K562 (cell line): ENCODE measurements around the gene CD19. TPM values are rescaled to one million over a fixed set of nuclear protein-coding genes. Genes with fewer than 3 reads are reported as not detected.
A peak's percentile ranks its signal among the peaks of the same experiment; 100 is the strongest.

Source experiments
- ATF1 ChIP-seq, 2 experiments: fragments of 450-650 bp in 1 of 2; IDR thresholded peaks; 2 replicates each; pipeline ENCODE4 v1.6.1; 2016; ENCODE audit warnings: missing compliant biosample characterization in 1 of 2, missing genetic modification characterization in 1 of 2
- ATF7 ChIP-seq: fragments of 450-650 bp; IDR thresholded peaks from 2 replicates; pipeline ENCODE4 v1.7.1; 2014; ENCODE audit warnings: mild to moderate bottlenecking, moderate library complexity
- BDP1 ChIP-seq: IDR thresholded peaks from 3 replicates; pipeline ENCODE4 v1.6.1; 2011; ENCODE audit not compliant: insufficient read length, insufficient read depth
- BRD4 ChIP-seq: fragments of 200-600 bp; sonication (generic); IDR thresholded peaks from 2 replicates; pipeline ENCODE4 v1.6.1; 2017; ENCODE audit warnings: inconsistent platforms
- CBX5 ChIP-seq: IDR thresholded peaks from 2 replicates; pipeline ENCODE4 v1.6.1; 2014; ENCODE audit warnings: low read depth, borderline replicate concordance
- CCAR2 ChIP-seq: fragments of 200-400 bp; formaldehyde crosslinking; IDR thresholded peaks from 2 replicates; pipeline ENCODE4 v1.6.1; 2017; ENCODE audit warnings: mild to moderate bottlenecking, low read depth, low read length
- FOSL1 ChIP-seq: fragments of 200-800 bp; sonication (Bioruptor generic); conservative IDR thresholded peaks from 2 replicates; pipeline ENCODE4 v1.6.1; 2016; ENCODE audit warnings: missing genetic modification characterization, missing compliant biosample characterization
- FOXA1 ChIP-seq: fragments of 450-650 bp; IDR thresholded peaks from 2 replicates; pipeline ENCODE4 v1.6.1; 2016; ENCODE audit warnings: mild to moderate bottlenecking, borderline replicate concordance
- GABPA ChIP-seq: fragments of 200-800 bp; sonication (Bioruptor generic); conservative IDR thresholded peaks from 2 replicates; pipeline ENCODE4 v1.6.1; 2016; ENCODE audit warnings: low read depth, missing genetic modification characterization, missing compliant biosample characterization
- HCFC1 ChIP-seq: IDR thresholded peaks from 2 replicates; pipeline ENCODE4 v1.6.1; 2012; ENCODE audit warnings: low read depth, low read length, improper control_type of control experiment
- MAFF ChIP-seq: IDR thresholded peaks from 2 replicates; pipeline ENCODE4 v1.6.1; 2012; ENCODE audit warnings: low read length, improper control_type of control experiment
- NR2C1 ChIP-seq, 2 experiments: fragments of 450-650 bp; IDR thresholded peaks; 2 replicates each; pipeline ENCODE4 v1.6.1; 2017; ENCODE audit warnings: mild to moderate bottlenecking in 2 of 2, antibody characterized with exemption in 1 of 2, inconsistent platforms in 1 of 2, missing compliant biosample characterization in 1 of 2, missing genetic modification characterization in 1 of 2
- NR2C2 ChIP-seq, 2 experiments: fragments of 200-800 bp in 1 of 2; sonication (Bioruptor generic) in 1 of 2; sonication (generic) in 1 of 2; formaldehyde crosslinking in 1 of 2; IDR thresholded peaks; 2 replicates each; pipeline versions ENCODE4 v1.6.1 to v1.8.0; 2016 to 2022; ENCODE audit warnings: mild to moderate bottlenecking in 1 of 2, missing compliant biosample characterization in 1 of 2, missing genetic modification characterization in 1 of 2, missing genetic modification reagents in 1 of 2
- RFX1 ChIP-seq: fragments of 450-650 bp; IDR thresholded peaks from 2 replicates; pipeline ENCODE4 v1.6.1; 2016; ENCODE audit warnings: mild to moderate bottlenecking, moderate library complexity
- RHOXF2B ChIP-seq: fragments of 250-450 bp; sonication (Bioruptor Pico); conservative IDR thresholded peaks from 2 replicates; pipeline ENCODE4 v1.5.1; 2021
- SMARCA4 ChIP-seq: fragments of 450-650 bp; IDR thresholded peaks from 2 replicates; pipeline ENCODE4 v1.6.1; 2016
- TAF7 ChIP-seq: fragments of 450-650 bp; IDR thresholded peaks from 2 replicates; pipeline ENCODE4 v1.6.1; 2016; ENCODE audit warnings: missing genetic modification characterization, missing compliant biosample characterization
- ZC3H8 ChIP-seq: fragments of 450-650 bp; IDR thresholded peaks from 2 replicates; pipeline ENCODE4 v1.6.1; 2017
- ZNF764 ChIP-seq: fragments of 250-450 bp; sonication (Bioruptor Pico); IDR thresholded peaks from 2 replicates; pipeline ENCODE4 v1.4.0; 2020; ENCODE audit warnings: low read depth, mild to moderate bottlenecking, moderate library complexity
- ZSCAN29 ChIP-seq: fragments of 450-650 bp; IDR thresholded peaks from 2 replicates; pipeline ENCODE4 v1.6.1; 2017
- ZSCAN32 ChIP-seq: fragments of 450-650 bp; formaldehyde crosslinking; IDR thresholded peaks from 2 replicates; pipeline ENCODE4 v1.4.0; 2020; ENCODE audit warnings: mild to moderate bottlenecking, moderate library complexity
- polyA plus RNA-seq, 8 experiments: library from polyadenylated mRNA; depleted of rRNA in 4 of 8; stranded (reverse) in 5 of 8; unstranded in 3 of 8; fragments of >200 nt; fragmentation: Nextera tagmentation in 2 of 8; fragmentation: Illumina TruSeq in 1 of 8; extraction: Ambion mirVana in 2 of 8; extraction: Trizol in 1 of 8; gene quantifications; 2 replicates each; pipeline versions ENCODE4 v1.2.1 to v1.2.3, GENCODE V29; 2011 to 2014; ENCODE audit warnings: inconsistent platforms in 1 of 8, missing spikeins in 1 of 8
- total RNA-seq, 7 experiments: library from RNA; depleted of rRNA in 6 of 7; stranded (reverse); fragments of >200 nt in 6 of 7; fragmentation: Illumina TruSeq in 2 of 7; extraction: Trizol in 2 of 7; gene quantifications; 2 replicates each; pipeline versions ENCODE4 v1.2.1 to v1.2.3, GENCODE V29; 2011 to 2021; ENCODE audit warnings: low replicate concordance in 1 of 7
- TF ChIP-seq, protein P1 (sequence below): fragments of 250-450 bp; sonication (Bioruptor Pico); IDR thresholded peaks from 2 replicates; pipeline ENCODE4 v1.8.0; 2021; ENCODE audit warnings: moderate library complexity, mild to moderate bottlenecking, inconsistent platforms
- TF ChIP-seq, protein P2 (sequence below): IDR thresholded peaks from 2 replicates; pipeline ENCODE4 v1.6.1; 2011; ENCODE audit warnings: borderline replicate concordance, low read depth, mild to moderate bottlenecking, moderate library complexity, low read length; ENCODE audit not compliant: insufficient read depth, poor library complexity, severe bottlenecking
- TF ChIP-seq, protein P3 (sequence below): fragments of 200-400 bp; formaldehyde crosslinking; IDR thresholded peaks from 2 replicates; pipeline ENCODE4 v1.6.1; 2017; ENCODE audit warnings: mild to moderate bottlenecking, low read depth, low read length, moderate library complexity

CD19 gene
- total and polyA plus RNA-seq, 9 of the 15 experiments (the other 6 are each of a cell fraction or from before 2014, with no cell fraction given): 0.27 to 3.7 (median 2.0) TPM; not detected in 1

DNA sequence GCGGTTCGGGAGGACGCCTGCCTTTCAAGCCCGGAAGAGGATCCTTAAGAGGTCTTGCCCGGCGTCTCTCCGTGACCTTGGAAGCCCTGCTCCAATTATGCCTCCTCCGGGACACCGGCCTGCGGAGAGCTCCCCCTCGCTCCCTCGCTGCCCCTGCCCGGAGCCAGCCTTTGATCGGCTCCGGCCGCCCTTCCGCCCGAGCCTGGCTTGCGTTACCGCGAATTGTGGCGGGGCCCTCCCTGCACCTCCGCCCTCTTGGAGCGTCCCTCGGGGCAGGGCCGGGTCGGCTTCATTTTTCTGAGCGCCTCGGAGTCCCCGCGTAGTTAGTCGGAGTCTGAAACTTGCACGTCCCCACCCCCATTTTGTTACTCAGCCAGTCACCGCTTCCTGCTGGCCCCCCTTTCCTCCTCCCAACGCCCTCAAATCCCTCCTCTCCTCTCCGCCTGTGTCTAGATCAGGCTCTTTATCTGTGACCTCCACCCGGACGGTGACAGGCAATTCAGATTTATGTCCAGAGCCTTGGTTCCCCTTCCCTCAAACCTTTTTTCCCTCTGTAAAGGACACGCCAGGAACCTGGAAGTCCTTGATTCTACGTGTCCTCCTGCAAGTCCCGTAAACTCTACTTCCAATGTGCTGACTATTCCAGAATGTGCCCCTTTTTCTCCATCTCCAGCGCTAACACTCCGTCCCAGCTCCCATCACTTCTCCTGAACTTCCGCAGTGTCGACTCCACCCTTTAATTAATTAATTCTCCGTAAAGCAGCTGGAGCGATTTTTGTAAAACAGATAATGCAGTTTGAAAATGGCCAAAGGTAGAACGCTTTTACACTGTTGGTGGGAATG, 6.2 kb upstream of the CD19 start (continued):
- TF ChIP-seq, protein P1, sequence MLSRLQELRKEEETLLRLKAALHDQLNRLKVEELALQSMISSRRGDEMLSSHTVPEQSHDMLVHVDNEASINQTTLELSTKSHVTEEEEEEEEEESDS (CRISPR knock-in tag): no peak
- peak; percentile 97 for TF ChIP-seq SMARCA4
- no peak for TF ChIP-seq ZSCAN29
- peak; percentile 66; the same call in 1 of the 2 replicates for TF ChIP-seq ZSCAN32
- TF ChIP-seq MAFF: peak; percentile 19; the same call in 1 of the 2 replicates
- no peak for TF ChIP-seq ATF1 (CRISPR knock-in tag; IDR thresholded peaks at IDR 0.05)
- TF ChIP-seq ATF1 (tag; IDR thresholded peaks at IDR 0.05): peak; percentile 58
- no peak for TF ChIP-seq FOXA1
- TF ChIP-seq CBX5: no peak
- TF ChIP-seq FOSL1 (tag): peak; percentile 70
- no peak for TF ChIP-seq ZC3H8
- peak; percentile 65; the same call in 1 of the 2 replicates for TF ChIP-seq TAF7
- TF ChIP-seq NR2C1 (IDR thresholded peaks at IDR 0.05): peak; percentile 31; the same call in 1 of the 2 replicates
- peak; percentile 52; the same call in 1 of the 2 replicates for TF ChIP-seq NR2C1 (tag; IDR thresholded peaks at IDR 0.05)
- TF ChIP-seq RHOXF2B (CRISPR knock-in tag): peak; percentile 87; the same call in 1 of the 2 replicates
- no peak; the same call in 1 of the 2 replicates for TF ChIP-seq NR2C2 (CRISPR knock-in tag; IDR thresholded peaks at IDR 0.05)
- peak; percentile 79 for TF ChIP-seq NR2C2 (tag; IDR thresholded peaks at IDR 0.05)
- TF ChIP-seq RFX1: no peak
- no peak for TF ChIP-seq ZNF764
- TF ChIP-seq, protein P2, sequence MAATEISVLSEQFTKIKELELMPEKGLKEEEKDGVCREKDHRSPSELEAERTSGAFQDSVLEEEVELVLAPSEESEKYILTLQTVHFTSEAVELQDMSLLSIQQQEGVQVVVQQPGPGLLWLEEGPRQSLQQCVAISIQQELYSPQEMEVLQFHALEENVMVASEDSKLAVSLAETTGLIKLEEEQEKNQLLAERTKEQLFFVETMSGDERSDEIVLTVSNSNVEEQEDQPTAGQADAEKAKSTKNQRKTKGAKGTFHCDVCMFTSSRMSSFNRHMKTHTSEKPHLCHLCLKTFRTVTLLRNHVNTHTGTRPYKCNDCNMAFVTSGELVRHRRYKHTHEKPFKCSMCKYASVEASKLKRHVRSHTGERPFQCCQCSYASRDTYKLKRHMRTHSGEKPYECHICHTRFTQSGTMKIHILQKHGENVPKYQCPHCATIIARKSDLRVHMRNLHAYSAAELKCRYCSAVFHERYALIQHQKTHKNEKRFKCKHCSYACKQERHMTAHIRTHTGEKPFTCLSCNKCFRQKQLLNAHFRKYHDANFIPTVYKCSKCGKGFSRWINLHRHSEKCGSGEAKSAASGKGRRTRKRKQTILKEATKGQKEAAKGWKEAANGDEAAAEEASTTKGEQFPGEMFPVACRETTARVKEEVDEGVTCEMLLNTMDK: no peak
- peak; percentile 83 for TF ChIP-seq GABPA (tag)
- TF ChIP-seq CCAR2: no peak
- TF ChIP-seq, protein P3, sequence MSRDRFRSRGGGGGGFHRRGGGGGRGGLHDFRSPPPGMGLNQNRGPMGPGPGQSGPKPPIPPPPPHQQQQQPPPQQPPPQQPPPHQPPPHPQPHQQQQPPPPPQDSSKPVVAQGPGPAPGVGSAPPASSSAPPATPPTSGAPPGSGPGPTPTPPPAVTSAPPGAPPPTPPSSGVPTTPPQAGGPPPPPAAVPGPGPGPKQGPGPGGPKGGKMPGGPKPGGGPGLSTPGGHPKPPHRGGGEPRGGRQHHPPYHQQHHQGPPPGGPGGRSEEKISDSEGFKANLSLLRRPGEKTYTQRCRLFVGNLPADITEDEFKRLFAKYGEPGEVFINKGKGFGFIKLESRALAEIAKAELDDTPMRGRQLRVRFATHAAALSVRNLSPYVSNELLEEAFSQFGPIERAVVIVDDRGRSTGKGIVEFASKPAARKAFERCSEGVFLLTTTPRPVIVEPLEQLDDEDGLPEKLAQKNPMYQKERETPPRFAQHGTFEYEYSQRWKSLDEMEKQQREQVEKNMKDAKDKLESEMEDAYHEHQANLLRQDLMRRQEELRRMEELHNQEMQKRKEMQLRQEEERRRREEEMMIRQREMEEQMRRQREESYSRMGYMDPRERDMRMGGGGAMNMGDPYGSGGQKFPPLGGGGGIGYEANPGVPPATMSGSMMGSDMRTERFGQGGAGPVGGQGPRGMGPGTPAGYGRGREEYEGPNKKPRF: no peak
- no peak for TF ChIP-seq BDP1
- peak; percentile 34; the same call in 1 of the 2 replicates for TF ChIP-seq HCFC1
- TF ChIP-seq BRD4: no peak; the same call in 1 of the 2 replicates
- TF ChIP-seq ATF7: no peak
